Esophagus squamous epithelium (tissue), 5 donors: ENCODE measurements around the gene SLC17A7. TPM values are rescaled to one million over a fixed set of nuclear protein-coding genes. Genes with fewer than 3 reads are reported as not detected.

Experiments used
- DNase-seq: peaks from one replicate; lab custom pipeline; 2025; lab: John Stamatoyannopoulos, UW
- H3K27ac ChIP-seq, 4 donors: fragments of 200-600 bp; sonication (generic); one replicate each; pipeline ENCODE4 v1.5.1; 2016 to 2019; ENCODE audit warnings: mild to moderate bottlenecking in 1 of 4
- H3K27me3 ChIP-seq, 4 donors: fragments of 200-600 bp; sonication (generic); 1 replicate in 3 of 4; 2 replicates in 1 of 4; pipeline versions ENCODE4 v1.5.1 to v1.6.0; 2017 to 2021; ENCODE audit warnings: antibody characterized with exemption in 1 of 4
- H3K36me3 ChIP-seq, 3 donors: fragments of 200-600 bp; sonication (generic); one replicate each; pipeline ENCODE4 v1.5.1; 2016 to 2019
- H3K4me1 ChIP-seq, 3 donors: fragments of 200-600 bp; sonication (generic); one replicate each; pipeline ENCODE4 v1.5.1; 2017 to 2019
- H3K4me3 ChIP-seq, 4 donors: fragments of 200-600 bp; sonication (generic); 1 replicate in 3 of 4; 2 replicates in 1 of 4; pipeline ENCODE4 v1.5.1; 2016 to 2019; ENCODE audit warnings: mild to moderate bottlenecking in 2 of 4, moderate library complexity in 1 of 4
- H3K9me3 ChIP-seq, 3 donors: fragments of 200-600 bp; sonication (generic); one replicate each; pipeline ENCODE4 v1.5.1; 2016 to 2019
- POLR2A ChIP-seq, 4 donors: fragments of 450-650 bp; IDR thresholded peaks; one replicate each; pipeline ENCODE4 v1.6.1; 2017; ENCODE audit warnings: antibody characterized with exemption in 4 of 4, mild to moderate bottlenecking in 4 of 4, moderate library complexity in 3 of 4
- WGBS, 2 donors: methylation state at CpG; one replicate each; pipeline ENCODE4 v1.1.5; 2018; 5-methylcytosine and 5-hydroxymethylcytosine counted together
- intact Hi-C: fragments of 100-400 bp; cut with DNase I; formaldehyde crosslinking; loops from one replicate; pipeline ENCODE4 v1.15.0; 2022
- total RNA-seq, 4 donors: library from RNA; depleted of rRNA; stranded (reverse); fragments of >200 nt; gene quantifications; one replicate each; pipeline ENCODE4 v1.1.0, GENCODE V29; 2016
- TF ChIP-seq, protein P1 (sequence below), 6 experiments: fragments of 450-650 bp in 4 of 6; fragments of 200-600 bp in 2 of 6; sonication (generic) in 2 of 6; IDR thresholded peaks; one replicate each; pipeline ENCODE4 v1.5.1; 2016 to 2019; ENCODE audit warnings: antibody characterized with exemption in 6 of 6, mild to moderate bottlenecking in 4 of 6, moderate library complexity in 4 of 6
- donor health status: DM: yes; HTN: yes; CAD: no.

Gene SLC17A7
- total RNA-seq, 4 donors from 2014 or later: 0.13 to 1.5 (median 0.40) TPM

DNA sequence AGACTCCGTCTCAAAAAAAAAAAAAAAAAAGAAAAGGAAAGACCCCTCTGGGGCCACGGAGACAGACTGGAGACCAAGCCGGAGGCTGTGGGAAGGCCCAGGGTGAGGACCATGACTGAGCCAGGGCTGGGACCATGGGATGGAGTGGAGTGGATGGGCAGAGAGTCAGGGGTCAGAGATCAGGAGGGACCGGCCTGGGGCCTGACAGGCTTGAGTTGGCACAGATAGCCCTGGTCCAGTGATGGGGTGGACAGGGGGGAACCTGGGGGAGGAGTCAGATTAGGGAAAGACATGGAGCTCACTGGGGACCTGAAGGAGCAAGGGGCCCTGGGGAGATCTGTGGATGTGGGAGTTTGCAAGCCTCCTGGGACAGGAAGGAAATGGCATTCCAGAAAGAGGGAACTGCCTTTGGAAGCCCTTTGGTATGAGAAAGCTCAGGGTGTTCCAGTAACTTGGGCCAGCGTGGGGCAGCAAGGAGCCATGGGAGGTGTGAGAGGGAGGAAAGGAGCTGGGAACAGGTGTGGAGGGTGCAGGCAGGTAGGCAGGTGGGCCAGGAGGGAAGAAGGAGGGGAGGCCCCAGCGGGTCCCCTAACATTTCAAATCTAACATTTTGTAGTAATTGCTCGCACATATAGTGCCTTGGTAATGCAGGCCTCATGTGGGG is 39.8 kb upstream of the SLC17A7 start:
- 85 to 87% methylated on average over 7 of the region's 7 CpGs for WGBS, 2 donors
- no peak for TF ChIP-seq POLR2A (IDR thresholded peaks at IDR 0.05)
- TF ChIP-seq, protein P1, sequence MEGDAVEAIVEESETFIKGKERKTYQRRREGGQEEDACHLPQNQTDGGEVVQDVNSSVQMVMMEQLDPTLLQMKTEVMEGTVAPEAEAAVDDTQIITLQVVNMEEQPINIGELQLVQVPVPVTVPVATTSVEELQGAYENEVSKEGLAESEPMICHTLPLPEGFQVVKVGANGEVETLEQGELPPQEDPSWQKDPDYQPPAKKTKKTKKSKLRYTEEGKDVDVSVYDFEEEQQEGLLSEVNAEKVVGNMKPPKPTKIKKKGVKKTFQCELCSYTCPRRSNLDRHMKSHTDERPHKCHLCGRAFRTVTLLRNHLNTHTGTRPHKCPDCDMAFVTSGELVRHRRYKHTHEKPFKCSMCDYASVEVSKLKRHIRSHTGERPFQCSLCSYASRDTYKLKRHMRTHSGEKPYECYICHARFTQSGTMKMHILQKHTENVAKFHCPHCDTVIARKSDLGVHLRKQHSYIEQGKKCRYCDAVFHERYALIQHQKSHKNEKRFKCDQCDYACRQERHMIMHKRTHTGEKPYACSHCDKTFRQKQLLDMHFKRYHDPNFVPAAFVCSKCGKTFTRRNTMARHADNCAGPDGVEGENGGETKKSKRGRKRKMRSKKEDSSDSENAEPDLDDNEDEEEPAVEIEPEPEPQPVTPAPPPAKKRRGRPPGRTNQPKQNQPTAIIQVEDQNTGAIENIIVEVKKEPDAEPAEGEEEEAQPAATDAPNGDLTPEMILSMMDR (IDR thresholded peaks at IDR 0.05): no peak
- Histone ChIP-seq H3K4me3 (no peak overlapping the region), H3K36me3 (peaks cover 0 to 16% (median 0%) of the 10 kb centered on the region in 3 donors), H3K9me3 (no peaks in the 10 kb centered on the region), H3K27me3 (no peaks in the 10 kb centered on the region), H3K4me1 (peaks cover 0 to 9% (median 0%) of the 10 kb centered on the region in 3 donors), H3K27ac (no peak overlapping the region)
- no peak for DNase-seq
- intact Hi-C loops: no loop called here

DNA sequence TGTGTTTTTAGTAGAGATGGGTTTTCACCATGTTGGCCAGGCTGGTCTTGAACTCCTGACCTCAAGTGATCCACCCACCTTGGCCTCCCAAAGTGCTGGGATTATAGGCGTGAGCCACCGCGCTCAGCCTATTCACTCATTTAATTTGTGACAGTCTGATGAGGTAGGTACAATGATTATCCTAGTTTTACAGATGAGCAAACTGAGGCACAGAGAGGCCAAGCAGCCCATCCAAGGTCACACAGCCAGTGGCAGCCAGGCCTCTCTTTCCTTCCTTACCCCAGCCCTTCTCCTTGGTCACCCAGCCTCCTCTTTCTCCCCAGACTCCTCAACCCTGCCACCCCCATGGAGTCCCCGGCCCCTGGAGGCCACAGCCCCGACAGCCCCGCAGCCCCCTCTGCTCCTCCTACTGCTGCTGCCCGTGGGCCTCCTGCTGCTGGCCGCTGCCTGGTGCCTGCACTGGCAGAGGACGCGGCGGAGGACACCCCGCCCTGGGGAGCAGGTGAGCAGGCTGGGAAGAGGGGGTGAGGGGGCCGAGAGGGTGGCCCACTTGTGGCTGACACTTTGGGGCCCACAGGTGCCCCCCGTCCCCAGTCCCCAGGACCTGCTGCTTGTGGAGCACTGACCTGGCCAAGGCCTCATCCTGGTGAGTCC is 38.8 kb upstream of the SLC17A7 start:
- Histone ChIP-seq H3K27me3 (no peaks in the 10 kb centered on the region), H3K4me1 (peaks cover 0 to 20% (median 2%) of the 10 kb centered on the region in 3 donors), H3K36me3 (peaks cover 0 to 16% (median 0%) of the 10 kb centered on the region in 3 donors), H3K4me3 (no peak overlapping the region), H3K9me3 (no peaks in the 10 kb centered on the region), H3K27ac (no peak overlapping the region)
- WGBS, 2 donors: 95 to 96% methylated on average over 4 to 6 of the region's 14 CpGs
- DNase-seq: no peak
- intact Hi-C loops: no loop called here
- TF ChIP-seq, protein P1 (IDR thresholded peaks at IDR 0.05): no peak
- no peak for TF ChIP-seq POLR2A (IDR thresholded peaks at IDR 0.05)

DNA sequence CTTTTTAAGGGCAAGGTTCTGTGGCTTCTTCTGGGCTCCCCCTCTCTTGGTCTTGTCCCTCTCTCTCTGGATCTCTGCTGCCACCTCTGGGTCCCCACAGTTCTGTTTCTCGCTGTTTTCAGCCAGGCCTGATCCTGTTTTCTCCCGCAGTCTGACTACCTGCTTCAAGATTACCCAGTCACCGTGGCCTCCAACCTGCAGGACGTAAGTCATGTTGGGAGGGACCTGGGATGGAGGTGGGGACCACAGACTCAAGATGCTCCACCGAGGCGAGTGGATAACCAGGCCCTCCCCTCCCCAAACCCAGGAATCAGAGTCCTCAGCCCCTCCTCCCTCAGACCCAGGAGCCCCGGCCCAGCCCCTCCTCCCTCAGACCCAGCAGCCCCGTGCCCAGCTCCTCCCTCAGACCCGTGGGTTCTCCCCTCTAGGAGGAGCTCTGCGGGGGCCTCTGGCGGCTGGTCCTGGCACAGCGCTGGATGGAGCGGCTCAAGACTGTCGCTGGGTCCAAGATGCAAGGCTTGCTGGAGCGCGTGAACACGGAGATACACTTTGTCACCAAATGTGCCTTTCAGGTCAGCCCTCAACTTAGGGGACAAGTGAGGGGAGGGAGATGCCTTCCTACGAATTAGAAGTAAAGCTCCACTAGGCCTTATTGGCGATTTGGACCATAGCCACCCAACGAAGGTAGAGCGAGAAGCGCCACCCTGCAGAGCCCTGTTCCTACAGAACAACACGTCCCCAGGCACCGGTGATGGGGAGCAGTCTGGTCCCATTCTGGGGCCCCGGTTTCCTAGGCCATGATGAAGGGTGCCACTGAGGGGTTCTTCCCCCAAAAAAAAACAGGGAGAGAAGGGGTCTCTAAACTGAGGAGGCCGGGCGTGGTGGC is 34.9 kb upstream of the SLC17A7 start:
- no peaks in the 10 kb centered on the region for H3K27me3 ChIP-seq
- WGBS, 2 donors: 65 to 78% methylated on average over 4 to 14 of the region's 27 CpGs
- H3K9me3 ChIP-seq: no peaks in the 10 kb centered on the region
- TF ChIP-seq, protein P1 (IDR thresholded peaks at IDR 0.05): peak in 5 of 6 experiments; percentile 14 to 44 (median 34)
- no peak for TF ChIP-seq POLR2A (IDR thresholded peaks at IDR 0.05)
- peak overlapping the region; percentile 91 to 95 (median 92) for H3K27ac ChIP-seq
- intact Hi-C loops: no loop called here
- no peak for DNase-seq
- H3K36me3 ChIP-seq: no peaks in the 10 kb centered on the region
- peaks cover 5 to 47% (median 14%) of the 10 kb centered on the region in 3 donors for H3K4me1 ChIP-seq
- peak overlapping the region in 1 of 4 donors; percentile 23 for H3K4me3 ChIP-seq

DNA sequence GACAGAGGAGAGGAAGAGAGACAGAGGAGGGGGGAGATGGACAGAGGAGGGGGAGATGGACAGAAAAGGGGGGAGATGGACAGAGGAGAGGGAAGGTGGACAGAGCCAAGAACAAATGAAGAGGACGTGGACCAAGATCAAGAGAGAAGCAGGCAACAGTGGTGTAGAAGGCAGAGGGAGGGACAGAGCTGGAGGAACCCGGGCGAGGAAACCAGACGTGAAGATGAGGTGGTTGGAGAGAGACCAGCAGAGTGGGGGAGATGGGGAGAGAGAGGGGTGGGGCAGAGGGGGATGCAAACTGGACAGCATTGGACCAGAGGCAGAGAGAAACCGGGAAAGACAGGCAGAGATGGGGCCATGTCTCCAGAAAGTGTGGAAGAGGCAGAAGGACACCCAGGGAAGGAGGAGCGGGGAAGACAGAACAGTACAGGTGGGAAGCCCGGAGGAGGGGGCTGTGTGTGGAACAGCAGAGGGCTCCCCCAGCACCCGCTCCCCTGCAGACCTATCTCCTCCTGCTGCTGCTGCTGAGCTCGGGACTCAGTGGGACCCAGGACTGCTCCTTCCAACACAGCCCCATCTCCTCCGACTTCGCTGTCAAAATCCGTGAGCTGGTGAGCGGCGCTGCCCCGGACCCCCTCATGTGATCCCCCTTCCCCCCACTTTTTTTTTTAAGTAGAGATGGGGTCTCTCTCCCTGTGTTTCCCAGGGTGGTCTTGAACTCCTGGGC is 34.0 kb upstream of the SLC17A7 start:
- WGBS, 2 donors: 63 to 67% methylated on average over 14 of the region's 15 CpGs
- intact Hi-C loops: no loop called here
- TF ChIP-seq POLR2A (IDR thresholded peaks at IDR 0.05): no peak
- TF ChIP-seq, protein P1 (IDR thresholded peaks at IDR 0.05): no peak

More for the DNA sequence above, 34.0 kb upstream of the SLC17A7 start:
- Histone ChIP-seq H3K4me1 (peaks cover 5 to 51% (median 19%) of the 10 kb centered on the region in 3 donors), H3K27ac (peak overlapping the region; percentile 91 to 95 (median 92)), H3K4me3 (peak overlapping the region in 2 of 4 donors; percentile 82 to 90), H3K9me3 (no peaks in the 10 kb centered on the region), H3K27me3 (no peaks in the 10 kb centered on the region), H3K36me3 (no peaks in the 10 kb centered on the region)
- DNase-seq: no peak
